ENCODE data around the gene SLC25A38. TPM values are rescaled to one million over a fixed set of nuclear protein-coding genes. Genes with fewer than 3 reads are reported as not detected.

SLC25A38 gene
- total RNA-seq, 1 donor from 2014 or later: 12.2 TPM

GRCh38 chr3:39376959-39377634, 6.1 kb upstream of the SLC25A38 start:
- no peak for DNase-seq

GRCh38 chr3:39378088-39378487, 5.1 kb upstream of the SLC25A38 start:
- DNase-seq: no peak

- no peak for DNase-seq
These were observed 4.0 kb upstream of the SLC25A38 start for GRCh38 chr3:39378957-39379777.

GRCh38 chr3:39379778-39380155, 3.4 kb upstream of the SLC25A38 start:
- DNase-seq: no peak

GRCh38 chr3:39381432-39381831, 1.7 kb upstream of the SLC25A38 start:
- no peak for DNase-seq

GRCh38 chr3:39383881-39384664, 903 bp downstream of the SLC25A38 start:
- DNase-seq: no peak

GRCh38 chr3:39384665-39385000, 1.5 kb downstream of the SLC25A38 start:
- DNase-seq: no peak

GRCh38 chr3:39385456-39386090, 2.4 kb downstream of the SLC25A38 start:
- DNase-seq: no peak

GRCh38 chr3:39386318-39386717, 3.1 kb downstream of the SLC25A38 start:
- no peak for DNase-seq

- no peak for DNase-seq
These were observed 4.3 kb downstream of the SLC25A38 start for GRCh38 chr3:39387411-39387975.

- DNase-seq: no peak
These were observed 5.0 kb downstream of the SLC25A38 start for GRCh38 chr3:39388153-39388552.

GRCh38 chr3:39388741-39389248, 5.6 kb downstream of the SLC25A38 start:
- no peak for DNase-seq

GRCh38 chr3:39390181-39390580, 7.0 kb downstream of the SLC25A38 start:
- DNase-seq: no peak

- DNase-seq: no peak
These were observed 13.5 kb downstream of the SLC25A38 start for GRCh38 chr3:39396690-39397089.

GRCh38 chr3:39398700-39399099, 15.5 kb downstream of the SLC25A38 start:
- no peak for DNase-seq

- no peak for DNase-seq
These were observed 18.8 kb downstream of the SLC25A38 start for GRCh38 chr3:39401983-39402382.

- no peak for DNase-seq
These were observed 21.9 kb downstream of the SLC25A38 start for GRCh38 chr3:39404943-39405686.

- no peak for DNase-seq
These were observed 22.7 kb downstream of the SLC25A38 start for GRCh38 chr3:39405687-39406367.

- peak; percentile 97 for DNase-seq
These were observed 23.4 kb downstream of the SLC25A38 start, which contains the start of gene RPSA for GRCh38 chr3:39406368-39407258. Gene RPSA (plus strand): TSS chr3:39406720. CDS start chr3:39407654, 934 bp downstream.

- DNase-seq: no peak
These were observed 24.1 kb downstream of the SLC25A38 start for GRCh38 chr3:39407259-39407629.
